GM12892 (cell line): Measurements from ENCODE around the gene JAKMIP3.

Experiments
- DNase-seq: peaks from one replicate; pipeline ENCODE4 v3.0.0; 2011; ENCODE audit not compliant: insufficient read length
- FAIRE-seq: peaks from 2 replicates; lab custom pipeline; 2011; peaks lifted over from hg19 to GRCh38; lab: Jason Lieb, UNC
- POLR2A ChIP-seq: IDR thresholded peaks from 2 replicates; pipeline ENCODE4 v1.6.1; 2011; ENCODE audit warnings: low read depth, low read length, control low read depth
- POLR2AphosphoS5 ChIP-seq: IDR thresholded peaks from 2 replicates; pipeline ENCODE4 v1.6.1; 2011; ENCODE audit warnings: low read depth, low read length, control low read depth
- TAF1 ChIP-seq: IDR thresholded peaks from 2 replicates; pipeline ENCODE4 v1.6.1; 2011; ENCODE audit warnings: low read depth, mild to moderate bottlenecking, control low read depth, low read length, borderline replicate concordance

Gene JAKMIP3

DNA sequence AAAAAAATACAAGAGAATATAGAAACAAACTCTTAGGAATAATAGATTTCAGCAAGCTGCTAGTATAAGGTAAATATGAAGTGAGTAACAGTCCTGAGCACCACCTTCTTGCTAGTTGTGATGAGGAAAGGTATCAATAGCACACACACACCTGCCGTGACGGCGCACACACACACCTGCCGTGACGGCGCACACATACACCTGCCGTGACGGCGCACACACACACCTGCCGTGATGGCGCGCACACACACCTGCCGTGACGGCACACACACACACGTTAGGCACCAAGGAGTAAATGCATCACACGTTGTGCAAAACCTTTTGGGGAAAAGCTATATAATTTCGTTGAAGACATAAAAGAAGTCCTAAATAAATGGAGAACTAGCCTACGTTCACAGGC, 4.7 kb upstream of the JAKMIP3 start:
- FAIRE-seq (no peak), DNase-seq (no peak)
- TF ChIP-seq POLR2A = no peak

DNA sequence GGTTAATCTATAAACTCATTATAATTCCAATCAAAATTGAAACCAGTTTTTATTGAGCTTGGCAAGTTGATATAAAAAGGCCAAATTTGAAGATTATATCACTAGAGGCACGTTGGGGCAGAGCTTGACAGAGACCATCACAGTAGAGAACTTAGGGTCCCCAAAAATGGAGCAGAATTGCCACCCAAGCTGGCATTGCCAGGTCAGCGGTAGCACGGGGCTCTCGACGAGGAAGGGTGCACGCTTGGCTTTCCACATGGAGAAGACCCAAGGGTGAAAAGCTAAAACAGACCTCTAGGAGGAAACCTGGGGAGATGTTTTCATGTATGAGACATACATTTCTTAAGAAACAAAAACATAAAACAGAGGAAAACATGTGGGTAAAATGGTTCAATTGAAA, 4.3 kb upstream of the JAKMIP3 start:
- DNase-seq (no peak), FAIRE-seq (no peak)
- TF ChIP-seq TAF1 = no peak
- no peak for TF ChIP-seq POLR2AphosphoS5
- TF ChIP-seq POLR2A = no peak

DNA sequence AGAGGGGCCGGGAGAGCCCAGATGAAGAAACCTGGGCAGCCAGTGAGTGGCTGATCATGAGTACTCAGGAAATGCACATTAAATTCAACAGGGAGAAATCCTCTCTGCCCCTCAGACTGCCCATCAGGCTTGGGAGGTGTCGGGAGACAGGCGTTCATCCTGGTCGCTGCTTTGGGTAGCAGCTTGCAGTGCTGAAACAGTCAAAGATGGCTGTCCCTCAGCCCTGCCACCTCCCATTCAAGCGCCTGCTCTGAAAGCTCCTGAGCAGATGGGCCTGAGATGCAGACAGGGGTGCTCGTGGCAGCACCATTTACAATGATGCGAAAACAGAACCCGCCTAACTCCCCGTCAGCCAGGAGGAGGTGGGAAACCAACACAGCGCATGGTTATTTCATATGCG, 3.6 kb upstream of the JAKMIP3 start:
- no peak for FAIRE-seq
- TF ChIP-seq POLR2AphosphoS5 = no peak
- TF ChIP-seq POLR2A = no peak
- no peak for TF ChIP-seq TAF1
- no peak for DNase-seq

DNA sequence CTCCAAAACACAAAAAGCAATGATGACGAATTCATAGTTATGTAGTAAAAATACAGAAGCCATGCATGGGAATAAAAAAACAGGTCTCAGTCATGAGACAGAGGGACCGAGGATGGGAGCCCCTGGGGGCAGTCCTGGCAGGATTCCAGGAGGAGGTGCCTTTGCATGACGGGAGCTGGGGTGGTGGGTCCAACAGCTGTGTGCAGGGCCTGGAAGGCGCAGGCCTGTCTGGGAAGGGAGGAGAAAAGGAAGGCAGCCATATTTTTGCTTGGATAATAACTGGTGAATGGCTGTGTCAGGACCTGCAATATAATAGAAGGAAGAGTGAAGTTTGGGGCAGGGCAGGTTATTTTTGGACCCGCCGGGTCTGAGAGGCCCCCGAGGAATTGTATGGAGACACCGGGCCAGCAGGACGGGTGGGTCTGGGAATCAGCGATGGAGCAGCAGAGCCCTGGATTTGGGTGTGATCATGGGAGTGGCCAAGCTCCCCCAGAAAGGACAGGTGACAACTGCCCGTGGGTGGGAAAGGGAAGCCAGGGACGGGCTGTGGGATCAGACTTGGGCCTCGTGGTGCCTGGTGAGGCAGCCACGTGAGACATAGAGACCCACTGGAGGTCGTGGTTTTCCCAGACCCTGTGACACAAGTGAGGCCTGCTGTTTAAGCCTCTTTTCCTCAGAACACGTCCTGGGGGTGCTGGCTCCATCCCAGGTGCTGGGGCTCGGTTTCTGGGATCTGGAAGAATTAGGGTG, 2.9 kb upstream of the JAKMIP3 start:
- DNase-seq (no peak), FAIRE-seq (no peak)
- TF ChIP-seq POLR2AphosphoS5 (no peak), POLR2A (no peak), TAF1 (no peak)

DNA sequence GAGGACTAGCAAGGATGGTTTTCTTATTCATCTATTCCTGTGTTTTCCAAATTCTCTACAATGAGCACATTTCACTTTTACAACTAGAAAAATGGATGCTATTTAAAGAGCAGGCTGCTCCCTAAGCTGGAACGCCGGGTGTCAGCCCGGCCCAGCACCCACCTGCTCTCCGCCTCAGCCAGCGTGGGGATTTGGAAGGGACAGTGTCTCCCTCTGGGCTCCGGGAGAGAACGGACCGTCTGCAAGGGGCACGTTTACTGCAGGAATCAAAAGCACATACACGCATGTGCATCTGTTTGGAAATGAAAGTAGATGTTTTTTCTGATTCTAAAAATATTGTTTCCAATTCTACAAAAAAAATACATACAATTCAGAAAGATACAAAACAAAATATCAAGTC, 2.3 kb upstream of the JAKMIP3 start:
- DNase-seq (no peak), FAIRE-seq (no peak)
- TF ChIP-seq POLR2AphosphoS5 (no peak), POLR2A (no peak), TAF1 (no peak)

DNA sequence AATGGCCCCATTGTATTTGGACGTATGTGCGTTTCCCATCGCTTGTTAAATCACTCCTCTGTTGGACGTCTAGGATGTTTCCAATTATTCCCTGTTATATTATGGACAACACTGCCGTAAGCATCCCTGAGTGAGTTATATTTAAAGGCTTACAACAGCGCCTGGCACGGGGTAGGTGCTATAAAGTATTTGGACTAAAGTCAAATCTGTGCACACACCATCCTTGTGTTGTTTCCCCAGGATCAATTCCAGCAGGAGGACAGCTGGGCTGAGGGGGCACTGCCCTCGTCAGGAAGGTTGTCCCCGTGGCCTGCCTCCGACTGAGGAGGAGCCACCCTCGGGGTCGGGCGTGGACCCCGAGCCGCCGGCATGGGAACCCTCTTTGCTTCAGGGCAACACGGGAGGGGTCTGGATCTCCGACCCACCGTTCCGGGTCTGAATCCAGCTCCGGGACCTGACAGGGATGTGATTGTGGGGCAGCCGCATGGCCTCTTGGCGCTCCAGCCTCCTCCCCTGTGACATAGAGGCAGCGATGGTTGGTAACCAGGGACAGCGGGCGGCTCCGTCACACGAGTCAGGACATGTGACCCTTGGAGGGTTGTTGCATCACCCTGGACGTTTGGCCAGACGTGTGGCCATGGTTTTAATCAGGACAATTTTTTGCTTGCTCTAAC, 1.5 kb upstream of the JAKMIP3 start:
- TF ChIP-seq TAF1 (no peak), POLR2AphosphoS5 (no peak), POLR2A (no peak)
- FAIRE-seq (no peak), DNase-seq (no peak)

DNA sequence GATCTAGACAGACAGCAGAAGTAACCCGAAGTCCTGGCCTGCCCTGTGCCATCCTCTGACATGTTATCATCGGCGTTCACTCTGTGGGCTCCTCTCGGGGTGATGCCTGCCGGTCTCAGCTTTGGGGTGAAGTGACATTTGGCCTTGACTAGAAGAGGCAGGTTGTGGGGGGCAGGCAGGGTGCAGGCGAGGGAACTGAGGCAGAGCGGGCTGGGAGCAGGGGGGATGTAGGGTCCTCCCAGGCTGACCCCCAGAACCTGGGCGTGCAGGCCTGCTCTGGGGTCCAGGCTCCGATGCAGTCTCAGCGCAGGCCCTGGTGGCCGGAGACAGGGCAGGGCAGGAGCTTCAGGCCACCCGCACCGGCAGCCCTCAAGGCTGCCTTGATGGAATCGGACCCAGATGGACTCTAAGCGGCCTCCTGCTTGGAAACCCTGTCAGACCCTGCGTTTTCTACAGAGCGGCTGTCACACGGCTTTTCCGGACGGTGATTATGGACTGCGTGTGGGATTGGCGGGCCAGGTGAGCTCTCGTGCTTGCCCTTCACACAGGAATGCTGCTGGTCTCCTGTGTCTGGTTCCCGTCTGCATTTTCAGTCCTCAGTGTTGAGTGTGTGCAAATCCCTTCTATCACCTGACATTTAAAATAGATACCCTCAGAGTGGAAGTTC, 842 bp upstream of the JAKMIP3 start:
- DNase-seq (no peak), FAIRE-seq (no peak)
- TF ChIP-seq POLR2AphosphoS5 (no peak), POLR2A (no peak), TAF1 (no peak)

DNA sequence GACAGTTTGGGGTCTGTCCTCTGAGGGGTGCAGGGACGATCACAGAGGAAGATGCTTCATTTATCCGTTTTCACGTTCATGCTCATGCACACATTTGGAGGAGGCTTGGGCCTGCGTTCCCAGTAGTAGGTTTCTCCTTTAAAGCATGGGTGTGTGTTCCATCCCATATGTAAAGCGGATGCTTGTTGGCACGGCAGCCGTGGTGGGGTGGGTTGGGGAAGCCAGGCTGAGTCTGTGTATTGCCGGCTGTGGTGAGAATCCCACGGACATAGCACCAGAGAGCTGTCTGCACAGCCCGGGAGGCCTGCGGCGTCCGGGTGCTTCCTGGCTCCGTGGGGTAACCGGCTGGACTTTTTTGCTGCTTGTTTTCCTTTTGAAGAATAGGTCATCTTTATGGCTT, 440 bp downstream of the JAKMIP3 start:
- no peak for TF ChIP-seq POLR2A
- no peak for TF ChIP-seq TAF1
- TF ChIP-seq POLR2AphosphoS5 = no peak
- FAIRE-seq (no peak), DNase-seq (no peak)

DNA sequence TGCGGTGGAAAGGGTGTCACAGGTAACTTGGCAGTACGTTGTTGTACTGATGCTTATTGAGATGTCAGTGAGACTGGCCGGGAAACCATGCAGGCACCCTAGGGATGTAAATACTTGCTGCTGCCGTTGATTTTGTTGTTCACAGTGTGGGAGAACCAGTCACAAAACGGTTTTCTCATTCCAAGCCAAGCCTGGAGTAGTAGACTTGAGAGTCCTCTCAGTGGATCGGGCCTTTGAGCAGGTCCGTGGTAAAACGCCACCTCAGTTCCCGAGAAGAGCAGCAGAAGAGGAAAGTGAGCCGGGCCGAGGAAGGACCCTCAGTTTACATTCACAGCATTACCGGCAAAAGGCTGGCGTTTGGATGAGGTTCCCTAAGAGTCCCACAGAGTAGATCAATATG, 1.1 kb downstream of the JAKMIP3 start:
- FAIRE-seq = no peak

DNA sequence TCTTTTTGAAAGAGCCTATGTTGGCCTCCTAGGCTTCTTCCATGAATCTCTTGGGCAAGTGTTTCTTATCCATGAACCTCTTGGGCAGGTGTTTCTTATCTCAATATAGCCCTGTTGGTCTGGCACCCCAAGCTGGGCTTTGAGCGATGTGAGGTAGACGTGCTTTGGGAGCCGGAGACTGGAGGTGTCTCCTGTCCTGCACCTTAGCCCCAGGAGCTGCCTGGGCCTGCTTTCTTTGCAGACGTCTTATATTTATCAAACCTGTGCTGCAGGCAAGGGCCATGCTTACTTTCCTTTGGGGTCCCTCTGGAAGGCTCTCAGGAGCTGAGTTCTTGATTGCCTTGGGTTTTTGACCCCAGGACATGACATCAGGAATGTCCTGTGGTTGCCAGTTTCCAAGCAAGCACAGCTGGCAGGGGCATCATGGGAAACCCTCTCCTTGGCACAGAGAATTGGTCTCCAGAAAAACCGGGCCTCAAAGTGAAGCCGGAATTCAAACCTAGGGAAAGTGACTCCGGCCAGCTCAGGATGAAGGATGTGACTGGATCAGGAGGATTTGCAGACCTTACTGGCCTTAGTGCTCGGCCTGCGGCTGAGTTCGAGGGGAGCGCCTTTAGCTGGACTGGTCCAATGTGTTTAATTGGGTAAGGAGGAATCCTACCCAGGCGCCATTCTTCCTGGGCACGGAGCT, 2.8 kb downstream of the JAKMIP3 start:
- TF ChIP-seq POLR2AphosphoS5 = no peak
- no peak for TF ChIP-seq TAF1
- no peak for TF ChIP-seq POLR2A
- DNase-seq (no peak), FAIRE-seq (no peak)

More for the DNA sequence above, 1.1 kb downstream of the JAKMIP3 start:
- TF ChIP-seq POLR2AphosphoS5 = no peak
- no peak for TF ChIP-seq TAF1
- no peak for TF ChIP-seq POLR2A
- no peak for DNase-seq

DNA sequence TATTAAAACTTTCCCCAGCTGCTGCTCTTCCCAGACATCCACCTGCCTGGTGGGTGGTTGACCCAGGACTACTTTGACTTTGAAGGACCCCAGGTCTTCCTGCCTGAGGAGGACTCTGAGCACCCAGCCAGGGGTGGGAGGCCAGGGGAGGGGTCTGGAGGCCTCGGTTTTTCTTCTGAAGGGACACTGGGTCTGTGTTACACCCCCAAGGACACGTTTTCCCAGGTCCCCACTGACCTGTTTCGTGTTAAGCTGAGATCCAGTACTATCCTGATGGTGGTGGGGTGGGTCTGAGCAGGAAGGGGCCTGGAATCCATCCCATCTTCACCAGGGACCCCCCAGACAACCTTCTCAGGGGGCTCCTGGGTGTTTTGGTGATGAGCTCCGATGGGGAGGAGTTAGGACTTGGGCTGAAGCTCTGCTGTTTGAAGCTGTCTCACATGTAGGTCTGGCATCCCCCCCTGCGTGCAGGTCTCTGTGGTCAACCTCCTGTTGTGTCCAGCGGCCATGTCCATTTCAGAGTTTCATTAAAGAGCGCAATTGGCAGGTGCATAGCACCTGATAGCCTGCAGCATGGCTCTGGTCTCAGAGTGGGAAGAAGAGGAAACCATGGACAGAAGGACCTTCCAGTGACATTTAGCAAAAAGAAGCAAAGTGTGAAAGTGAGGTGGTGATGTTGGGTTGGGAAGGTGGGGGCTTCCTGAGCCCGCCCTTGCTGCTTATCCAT, 3.5 kb downstream of the JAKMIP3 start:
- TF ChIP-seq TAF1 = no peak
- TF ChIP-seq POLR2AphosphoS5 = no peak
- TF ChIP-seq POLR2A = no peak
- no peak for DNase-seq
- FAIRE-seq = no peak
